Brain microvascular endothelial cell (primary cell): ENCODE results near the gene CDC42BPG.

Experiments
- DNase-seq: peaks from one replicate; pipeline ENCODE4 v3.0.0-alpha.2; 2020
- H3K27ac ChIP-seq: fragments of 250-450 bp; sonication (Bioruptor Pico); 2 replicates; pipeline ENCODE4 v1.5.1; 2020; ENCODE audit warnings: mild to moderate bottlenecking, moderate library complexity
- H3K27me3 ChIP-seq: fragments of 250-450 bp; sonication (Bioruptor Pico); replicated peaks from 2 replicates; pipeline ENCODE4 v1.5.1; 2020; ENCODE audit warnings: mild to moderate bottlenecking
- H3K36me3 ChIP-seq: fragments of 250-450 bp; sonication (Bioruptor Pico); replicated peaks from 2 replicates; pipeline ENCODE4 v1.5.1; 2020; ENCODE audit warnings: mild to moderate bottlenecking
- H3K4me3 ChIP-seq: 2 replicates; pipeline ENCODE4 v1.5.1; 2011; ENCODE audit warnings: low read depth, mild to moderate bottlenecking, control low read depth, low read length, moderate library complexity
- in situ Hi-C: cut with HindIII; loops from 2 replicates; pipeline ENCODE4 v1.10.0; 2017; ENCODE audit warnings: low sequenced_read_pairs, low pct_ligation_motif_present
- TF ChIP-seq, protein P1 (sequence below): IDR thresholded peaks from 2 replicates; pipeline ENCODE4 v1.5.1; 2011; ENCODE audit warnings: low read depth, mild to moderate bottlenecking, moderate library complexity, low read length, control low read depth, inconsistent platforms; ENCODE audit errors: missing control alignments

CDC42BPG gene

DNA sequence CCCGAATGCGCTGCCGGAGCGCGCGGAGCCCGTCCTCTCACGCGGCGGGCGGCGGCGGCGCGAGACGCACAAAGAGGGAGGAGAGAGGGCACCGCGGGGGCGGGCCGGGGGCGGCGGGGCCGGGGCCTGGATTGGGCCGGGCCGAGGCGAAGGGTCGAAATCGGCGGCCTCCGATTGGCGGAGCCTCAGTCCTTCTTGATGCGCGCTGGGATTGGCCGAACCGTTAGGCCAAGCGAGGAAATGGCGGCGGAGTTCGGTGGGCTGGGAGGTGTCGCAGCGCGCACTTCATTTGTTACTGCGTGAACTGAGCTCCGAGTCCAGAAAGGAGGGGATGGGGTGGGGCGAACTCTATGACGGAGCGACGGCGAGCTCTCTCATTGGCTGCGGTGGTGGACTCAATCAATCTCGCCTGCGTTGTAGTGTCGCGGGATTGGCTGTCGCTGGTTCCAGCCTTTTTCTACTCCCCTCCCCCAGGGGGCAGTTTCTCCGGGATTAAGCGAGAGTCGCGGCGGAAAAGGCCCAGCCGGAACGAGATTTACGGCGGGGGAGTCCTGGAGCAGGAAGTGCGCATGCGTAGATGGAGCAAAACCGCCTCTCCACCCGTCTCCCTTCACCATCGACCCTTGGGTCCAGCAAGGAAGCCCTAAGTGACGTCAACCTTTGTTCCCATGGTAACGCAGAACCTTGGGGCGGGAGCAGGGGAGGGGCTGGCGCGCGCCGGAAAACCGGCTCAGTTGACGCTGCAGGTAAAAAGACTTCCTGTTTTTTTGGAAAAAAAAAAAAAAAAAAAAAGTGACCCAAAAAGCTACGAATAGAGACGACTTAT lies 65.8 kb downstream of the CDC42BPG start, which contains the start of gene SF1:
SF1 (minus strand) TSS at position 70 of the 826 bp plus-strand sequence. CDS start 150 bp downstream, outside the sequence.
- TF ChIP-seq, protein P1, sequence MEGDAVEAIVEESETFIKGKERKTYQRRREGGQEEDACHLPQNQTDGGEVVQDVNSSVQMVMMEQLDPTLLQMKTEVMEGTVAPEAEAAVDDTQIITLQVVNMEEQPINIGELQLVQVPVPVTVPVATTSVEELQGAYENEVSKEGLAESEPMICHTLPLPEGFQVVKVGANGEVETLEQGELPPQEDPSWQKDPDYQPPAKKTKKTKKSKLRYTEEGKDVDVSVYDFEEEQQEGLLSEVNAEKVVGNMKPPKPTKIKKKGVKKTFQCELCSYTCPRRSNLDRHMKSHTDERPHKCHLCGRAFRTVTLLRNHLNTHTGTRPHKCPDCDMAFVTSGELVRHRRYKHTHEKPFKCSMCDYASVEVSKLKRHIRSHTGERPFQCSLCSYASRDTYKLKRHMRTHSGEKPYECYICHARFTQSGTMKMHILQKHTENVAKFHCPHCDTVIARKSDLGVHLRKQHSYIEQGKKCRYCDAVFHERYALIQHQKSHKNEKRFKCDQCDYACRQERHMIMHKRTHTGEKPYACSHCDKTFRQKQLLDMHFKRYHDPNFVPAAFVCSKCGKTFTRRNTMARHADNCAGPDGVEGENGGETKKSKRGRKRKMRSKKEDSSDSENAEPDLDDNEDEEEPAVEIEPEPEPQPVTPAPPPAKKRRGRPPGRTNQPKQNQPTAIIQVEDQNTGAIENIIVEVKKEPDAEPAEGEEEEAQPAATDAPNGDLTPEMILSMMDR, result no peak
- in situ Hi-C loops, result no loop called here
- Histone ChIP-seq H3K4me3 (peak within 1 kb of the TSS; percentile 89), H3K27ac (peak within 1 kb of the TSS; percentile 94), H3K27me3 (no peaks in the 10 kb centered on the region), H3K36me3 (peaks cover 35% of the 10 kb centered on the region)
- DNase-seq, result peak; percentile 100

GRCh38 chr11:64778223-64778472 lies 66.3 kb downstream of the CDC42BPG start:
- no peak for DNase-seq
- TF ChIP-seq, protein P1, result no peak
- peaks cover 40% of the 10 kb centered on the region for H3K36me3 ChIP-seq
- H3K27ac ChIP-seq, result peak overlapping the region; percentile 94
- in situ Hi-C loops, result no loop called here
- H3K27me3 ChIP-seq, result no peaks in the 10 kb centered on the region
- peak overlapping the region; percentile 74 for H3K4me3 ChIP-seq

DNA sequence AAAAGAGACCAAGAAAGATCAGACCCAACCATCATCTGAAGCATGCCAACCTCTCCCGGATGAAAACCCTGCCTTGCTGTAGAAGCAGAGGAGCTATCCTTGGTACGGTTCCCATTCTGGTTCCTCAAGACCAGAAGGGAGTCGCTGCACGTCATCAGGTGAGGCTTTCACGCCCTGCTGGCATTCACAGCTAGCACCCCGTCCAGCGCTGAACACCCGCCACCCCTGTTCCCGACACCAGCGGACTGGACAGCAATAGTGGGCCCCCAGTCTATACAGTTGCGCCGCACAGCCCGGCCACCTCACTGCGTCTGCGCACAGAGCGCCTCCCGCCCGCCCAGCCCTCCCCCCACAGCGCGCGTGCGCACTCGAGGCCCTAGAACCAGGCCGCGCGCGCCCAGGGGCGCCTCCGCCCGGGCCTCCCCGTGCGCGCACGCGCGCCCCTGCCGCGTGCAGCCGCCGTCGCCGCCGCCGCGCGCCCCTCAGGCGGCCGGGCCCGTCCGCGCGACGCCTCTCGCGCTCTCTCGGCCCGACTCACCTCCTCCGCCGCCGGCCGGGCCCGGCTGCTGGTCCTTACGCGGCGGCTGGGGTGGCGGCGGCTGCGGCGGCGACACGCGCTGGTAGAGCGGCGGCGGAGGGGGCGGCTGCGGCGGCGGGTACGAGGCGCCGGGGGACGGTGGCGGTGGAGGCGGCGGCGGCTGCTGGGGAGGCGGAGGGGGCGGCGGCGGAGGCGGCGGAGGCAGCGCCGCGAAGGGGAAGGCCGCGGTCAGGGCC lies 66.8 kb downstream of the CDC42BPG start:
- Histone ChIP-seq H3K4me3 (peak overlapping the region; percentile 89), H3K36me3 (peaks cover 45% of the 10 kb centered on the region), H3K27me3 (no peaks in the 10 kb centered on the region), H3K27ac (peak overlapping the region; percentile 94)
- peak; percentile 63 for DNase-seq
- TF ChIP-seq, protein P1, result no peak
- in situ Hi-C loops, result no loop called here

GRCh38 chr11:64776875-64777274 lies 67.6 kb downstream of the CDC42BPG start:
- H3K4me3 ChIP-seq, result peak overlapping the region; percentile 89
- DNase-seq, result no peak
- in situ Hi-C loops, result no loop called here
- no peaks in the 10 kb centered on the region for H3K27me3 ChIP-seq
- peaks cover 53% of the 10 kb centered on the region for H3K36me3 ChIP-seq
- H3K27ac ChIP-seq, result no peak overlapping the region
- TF ChIP-seq, protein P1, result no peak

DNA sequence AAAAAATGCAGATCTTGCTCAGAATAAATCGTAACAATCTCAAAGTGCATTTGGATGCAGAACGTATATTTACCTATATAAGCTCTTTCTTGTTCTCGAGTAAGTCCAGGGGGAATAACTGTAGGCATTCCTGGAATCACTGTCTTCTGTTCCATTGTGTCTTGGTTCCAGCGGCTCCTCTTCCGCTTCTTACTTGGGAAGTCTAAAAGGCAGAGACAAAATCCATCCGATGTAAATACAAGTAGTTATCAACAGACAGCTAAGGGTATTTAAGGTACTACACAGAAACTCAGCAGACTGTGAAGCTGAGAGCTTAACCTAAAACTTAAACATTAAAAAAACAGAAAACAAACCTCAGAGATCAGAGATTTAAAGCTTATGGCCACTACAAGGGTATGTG lies 68.0 kb downstream of the CDC42BPG start:
- Histone ChIP-seq H3K4me3 (peak overlapping the region; percentile 89), H3K27ac (no peak overlapping the region), H3K36me3 (peaks cover 57% of the 10 kb centered on the region), H3K27me3 (no peaks in the 10 kb centered on the region)
- TF ChIP-seq, protein P1, result no peak
- in situ Hi-C loops, result no loop called here
- DNase-seq, result no peak
